ENCODE measurements around the gene CNN2.

DNA sequence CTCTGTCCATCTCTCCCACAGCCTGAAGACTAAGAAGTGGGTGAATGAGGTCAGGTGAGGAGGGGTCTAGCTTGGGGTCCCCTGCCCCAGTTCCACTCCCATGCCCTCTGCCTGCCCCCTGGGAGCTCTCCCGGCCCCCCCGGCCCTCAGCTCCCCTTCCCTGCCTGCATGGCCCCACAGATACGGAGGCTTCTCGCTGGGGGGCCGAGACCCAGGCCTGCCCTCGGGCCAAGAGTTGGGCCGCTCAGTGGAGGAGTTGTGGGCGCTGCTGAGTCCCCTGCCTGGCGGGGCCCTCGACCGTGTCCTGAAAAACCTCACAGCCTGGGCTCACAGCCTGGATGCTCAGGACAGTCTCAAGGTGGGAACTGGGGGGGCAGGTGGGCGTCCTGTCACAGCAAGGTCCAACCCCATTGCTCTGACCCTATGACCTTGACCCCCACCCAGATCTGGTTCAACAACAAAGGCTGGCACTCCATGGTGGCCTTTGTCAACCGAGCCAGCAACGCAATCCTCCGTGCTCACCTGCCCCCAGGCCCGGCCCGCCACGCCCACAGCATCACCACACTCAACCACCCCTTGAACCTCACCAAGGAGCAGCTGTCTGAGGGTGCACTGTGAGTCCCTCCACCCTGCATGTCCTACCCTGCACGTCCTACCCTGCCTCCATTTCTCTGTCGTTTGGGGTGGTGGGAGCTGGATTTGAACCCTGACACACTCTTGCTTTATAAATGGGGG, 29.6 kb downstream of the CNN2 start:
- no peak for TF ChIP-seq ZNF549 (CRISPR knock-in tag; IDR thresholded peaks at IDR 0.05)
- TF ChIP-seq CHD2 (IDR thresholded peaks at IDR 0.05; ENCODE audit: low read depth, low read length) = no peak
- TF ChIP-seq, protein P1, sequence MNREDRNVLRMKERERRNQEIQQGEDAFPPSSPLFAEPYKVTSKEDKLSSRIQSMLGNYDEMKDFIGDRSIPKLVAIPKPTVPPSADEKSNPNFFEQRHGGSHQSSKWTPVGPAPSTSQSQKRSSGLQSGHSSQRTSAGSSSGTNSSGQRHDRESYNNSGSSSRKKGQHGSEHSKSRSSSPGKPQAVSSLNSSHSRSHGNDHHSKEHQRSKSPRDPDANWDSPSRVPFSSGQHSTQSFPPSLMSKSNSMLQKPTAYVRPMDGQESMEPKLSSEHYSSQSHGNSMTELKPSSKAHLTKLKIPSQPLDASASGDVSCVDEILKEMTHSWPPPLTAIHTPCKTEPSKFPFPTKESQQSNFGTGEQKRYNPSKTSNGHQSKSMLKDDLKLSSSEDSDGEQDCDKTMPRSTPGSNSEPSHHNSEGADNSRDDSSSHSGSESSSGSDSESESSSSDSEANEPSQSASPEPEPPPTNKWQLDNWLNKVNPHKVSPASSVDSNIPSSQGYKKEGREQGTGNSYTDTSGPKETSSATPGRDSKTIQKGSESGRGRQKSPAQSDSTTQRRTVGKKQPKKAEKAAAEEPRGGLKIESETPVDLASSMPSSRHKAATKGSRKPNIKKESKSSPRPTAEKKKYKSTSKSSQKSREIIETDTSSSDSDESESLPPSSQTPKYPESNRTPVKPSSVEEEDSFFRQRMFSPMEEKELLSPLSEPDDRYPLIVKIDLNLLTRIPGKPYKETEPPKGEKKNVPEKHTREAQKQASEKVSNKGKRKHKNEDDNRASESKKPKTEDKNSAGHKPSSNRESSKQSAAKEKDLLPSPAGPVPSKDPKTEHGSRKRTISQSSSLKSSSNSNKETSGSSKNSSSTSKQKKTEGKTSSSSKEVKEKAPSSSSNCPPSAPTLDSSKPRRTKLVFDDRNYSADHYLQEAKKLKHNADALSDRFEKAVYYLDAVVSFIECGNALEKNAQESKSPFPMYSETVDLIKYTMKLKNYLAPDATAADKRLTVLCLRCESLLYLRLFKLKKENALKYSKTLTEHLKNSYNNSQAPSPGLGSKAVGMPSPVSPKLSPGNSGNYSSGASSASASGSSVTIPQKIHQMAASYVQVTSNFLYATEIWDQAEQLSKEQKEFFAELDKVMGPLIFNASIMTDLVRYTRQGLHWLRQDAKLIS (CRISPR knock-in tag; IDR thresholded peaks at IDR 0.05) = no peak

Data from HepG2 (cell line).